ENCODE data around the gene LAMC1. TPM values are rescaled to one million over a fixed set of nuclear protein-coding genes. Genes with fewer than 3 reads are reported as not detected.

LAMC1 gene
- total and polyA plus RNA-seq, 2 donors (not counting 1 experiment from before 2014, with no cell fraction given): 11.5 to 34.0 TPM

DNA sequence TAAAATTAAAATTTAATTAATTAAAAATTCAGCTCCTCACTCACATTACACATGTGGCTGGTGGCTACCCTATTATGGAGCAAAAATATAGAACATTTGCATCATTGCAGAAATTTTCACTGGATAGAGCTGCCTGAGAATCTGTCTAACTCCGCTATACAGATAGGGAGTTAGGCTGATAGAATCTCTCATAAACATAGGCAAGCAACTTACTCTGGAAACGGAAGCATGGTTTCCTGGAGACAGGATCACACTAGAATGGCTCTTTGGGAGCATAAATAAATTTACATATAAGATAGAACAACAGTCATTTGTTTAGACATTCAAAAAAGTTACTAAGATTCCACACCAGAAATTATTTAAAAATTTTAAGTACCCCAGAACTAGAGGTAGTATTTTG lies 150.6 kb downstream of the LAMC1 start:
- WGBS (ENCODE audit: insufficient coverage): no CpG with 5 or more reads among the region's 2 CpGs
- no peaks in the 10 kb centered on the region for H3K4me1 Mint-ChIP-seq
- Histone ChIP-seq H3K79me2 (ENCODE audit: control insufficient read depth, insufficient read depth, low read length) (no peaks in the 10 kb centered on the region), H2AFZ (ENCODE audit: insufficient read depth, low read depth, low read length, poor library complexity, severe bottlenecking) (no peak overlapping the region), H4K20me1 (ENCODE audit: control insufficient read depth, insufficient read depth, low read length, poor library complexity, severe bottlenecking) (no peaks in the 10 kb centered on the region), H3K9me3 (ENCODE audit: control extremely low read depth in 1 of 3, control insufficient read depth in 2 of 3, insufficient read depth in 1 of 3, low read length in 2 of 3) (peaks cover 0 to 1% (median 0%) of the 10 kb centered on the region in 3 donors), H3K36me3 (replicated peaks in 1 of 2; ENCODE audit: control extremely low read depth in 1 of 2, control insufficient read depth in 1 of 2, extremely low read depth in 1 of 2, insufficient read depth in 2 of 2, low read length in 1 of 2) (no peaks in the 10 kb centered on the region), H3K4me2 (replicated peaks; ENCODE audit: low read depth, low read length, poor library complexity, severe bottlenecking) (no peak overlapping the region), H3K27me3 (replicated peaks in 1 of 4; ENCODE audit: control extremely low read depth in 1 of 4, control insufficient read depth in 3 of 4, insufficient read depth in 4 of 4, low read length in 3 of 4) (peaks cover 0 to 3% (median 0%) of the 10 kb centered on the region in 4 experiments), H3K9ac (ENCODE audit: low read length) (no peak overlapping the region), H3K4me1 (ENCODE audit: control insufficient read depth in 2 of 2, insufficient read depth in 2 of 2, low read length in 2 of 2) (no peaks in the 10 kb centered on the region), H3K27ac (ENCODE audit: low read length in 2 of 2) (no peak overlapping the region), H3K4me3 (ENCODE audit: control extremely low read depth in 1 of 5, extremely low read depth in 1 of 5, insufficient read depth in 1 of 5, low read depth in 2 of 5, low read length in 4 of 5) (no peak overlapping the region)
- no peak overlapping the region for H3K27ac Mint-ChIP-seq
- no peak for DNase-seq
- ChIA-PET POLR2A (no interaction called here), CTCF (no interaction called here)
- H3K4me3 Mint-ChIP-seq: no peak overlapping the region
- H3K9me3 Mint-ChIP-seq (ENCODE audit: insufficient read depth): no peaks in the 10 kb centered on the region
- intact Hi-C loops (cut with micrococcal nuclease): no loop called here
- TF ChIP-seq CTCF (IDR thresholded peaks at IDR 0.05) (no peak), EZH2 (IDR thresholded peaks at IDR 0.05; ENCODE audit: borderline replicate concordance, insufficient read depth, low read depth, low read length, poor library complexity, severe bottlenecking) (no peak)
- ATAC-seq (ENCODE audit: low read depth): no peak
- peaks cover 33% of the 10 kb centered on the region for H3K27me3 Mint-ChIP-seq

- Histone ChIP-seq H3K4me3 (ENCODE audit: control extremely low read depth in 1 of 5, extremely low read depth in 1 of 5, insufficient read depth in 1 of 5, low read depth in 2 of 5, low read length in 4 of 5) (no peak overlapping the region), H3K27me3 (replicated peaks in 1 of 4; ENCODE audit: control extremely low read depth in 1 of 4, control insufficient read depth in 3 of 4, insufficient read depth in 4 of 4, low read length in 3 of 4) (peaks cover 0 to 3% (median 0%) of the 10 kb centered on the region in 4 experiments), H4K20me1 (ENCODE audit: control insufficient read depth, insufficient read depth, low read length, poor library complexity, severe bottlenecking) (no peaks in the 10 kb centered on the region), H3K9ac (ENCODE audit: low read length) (no peak overlapping the region), H2AFZ (ENCODE audit: insufficient read depth, low read depth, low read length, poor library complexity, severe bottlenecking) (no peak overlapping the region), H3K27ac (ENCODE audit: low read length in 2 of 2) (no peak overlapping the region), H3K36me3 (replicated peaks in 1 of 2; ENCODE audit: control extremely low read depth in 1 of 2, control insufficient read depth in 1 of 2, extremely low read depth in 1 of 2, insufficient read depth in 2 of 2, low read length in 1 of 2) (no peaks in the 10 kb centered on the region), H3K4me2 (replicated peaks; ENCODE audit: low read depth, low read length, poor library complexity, severe bottlenecking) (no peak overlapping the region), H3K79me2 (ENCODE audit: control insufficient read depth, insufficient read depth, low read length) (no peaks in the 10 kb centered on the region), H3K4me1 (ENCODE audit: control insufficient read depth in 2 of 2, insufficient read depth in 2 of 2, low read length in 2 of 2) (peaks cover 1 to 6% of the 10 kb centered on the region in 2 donors), H3K9me3 (ENCODE audit: control extremely low read depth in 1 of 3, control insufficient read depth in 2 of 3, insufficient read depth in 1 of 3, low read length in 2 of 3) (no peaks in the 10 kb centered on the region)
- Mint-ChIP-seq H3K4me1 (peaks cover 5% of the 10 kb centered on the region), H3K4me3 (no peak overlapping the region), H3K27ac (no peak overlapping the region), H3K9me3 (ENCODE audit: insufficient read depth) (no peaks in the 10 kb centered on the region), H3K27me3 (peaks cover 25% of the 10 kb centered on the region)
- CTCF ChIA-PET: no interaction called here
- DNase-seq: no peak
- WGBS (ENCODE audit: insufficient coverage): 86% methylated on average over 1 of the region's 1 CpG
- TF ChIP-seq CTCF (IDR thresholded peaks at IDR 0.05): no peak
- no peak for TF ChIP-seq EZH2 (IDR thresholded peaks at IDR 0.05; ENCODE audit: borderline replicate concordance, insufficient read depth, low read depth, low read length, poor library complexity, severe bottlenecking)
- intact Hi-C loops (cut with micrococcal nuclease): no loop called here
- ATAC-seq (ENCODE audit: low read depth): no peak
- POLR2A ChIA-PET: no interaction called here
Observed at GRCh38 chr1:183175631-183176030, 152.4 kb downstream of the LAMC1 start.

Measured in B cell (primary cell).